GM06990 (cell line): ENCODE results near the gene TRIM68.

ENCODE experiments used
- DNase-seq: peaks from one replicate; pipeline ENCODE4 v3.0.0-alpha.2; 2011; ENCODE audit not compliant: insufficient read length; ENCODE audit errors: extremely low read depth
- H3K27me3 ChIP-seq: replicated peaks from 2 replicates; pipeline ENCODE4 v1.6.0; 2011; ENCODE audit warnings: low read length; ENCODE audit not compliant: control insufficient read depth, insufficient read depth
- H3K36me3 ChIP-seq: 2 replicates; pipeline ENCODE4 v1.5.1; 2011; ENCODE audit warnings: low read length; ENCODE audit not compliant: control insufficient read depth, insufficient read depth
- H3K4me3 ChIP-seq: replicated peaks from 2 replicates; pipeline ENCODE4 v1.5.1; 2011; ENCODE audit warnings: low read depth, mild to moderate bottlenecking, control low read depth, low read length
- TF ChIP-seq, protein P1 (sequence below): IDR thresholded peaks from 2 replicates; pipeline ENCODE4 v1.5.1; 2011; ENCODE audit warnings: low read length, control low read depth, mild to moderate bottlenecking, inconsistent platforms; ENCODE audit not compliant: insufficient read depth, poor library complexity, severe bottlenecking

TRIM68 gene

DNA sequence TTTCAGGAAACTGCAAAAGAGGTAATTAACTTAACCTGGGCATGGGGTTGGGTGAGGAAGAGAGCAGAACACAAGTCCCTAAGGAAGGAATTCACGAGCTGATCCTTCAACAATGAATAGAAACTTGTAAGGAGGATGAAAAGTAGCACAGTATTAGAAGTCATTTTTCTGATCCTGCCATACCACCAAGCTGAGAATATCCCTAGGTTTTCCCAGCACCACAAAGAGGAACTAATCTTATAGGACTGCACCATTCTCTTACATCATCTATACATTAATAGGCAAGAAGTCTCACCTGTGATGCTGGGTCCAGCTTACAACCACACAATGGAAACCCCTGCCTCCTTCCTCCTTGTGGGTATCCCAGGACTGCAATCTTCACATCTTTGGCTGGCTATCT, 14.3 kb downstream of the TRIM68 start, which contains the start of gene OR52I1:
TSS of gene OR52I1 (plus strand) at position 301 of the 400 bp plus-strand sequence. CDS start at position 301, 0 bp downstream.
- Histone ChIP-seq H3K4me3 (no peak within 1 kb of the TSS), H3K36me3 (peaks cover 2% of the 10 kb centered on the region; the same call in 1 of the 2 replicates), H3K27me3 (no peaks in the 10 kb centered on the region)
- TF ChIP-seq, protein P1, sequence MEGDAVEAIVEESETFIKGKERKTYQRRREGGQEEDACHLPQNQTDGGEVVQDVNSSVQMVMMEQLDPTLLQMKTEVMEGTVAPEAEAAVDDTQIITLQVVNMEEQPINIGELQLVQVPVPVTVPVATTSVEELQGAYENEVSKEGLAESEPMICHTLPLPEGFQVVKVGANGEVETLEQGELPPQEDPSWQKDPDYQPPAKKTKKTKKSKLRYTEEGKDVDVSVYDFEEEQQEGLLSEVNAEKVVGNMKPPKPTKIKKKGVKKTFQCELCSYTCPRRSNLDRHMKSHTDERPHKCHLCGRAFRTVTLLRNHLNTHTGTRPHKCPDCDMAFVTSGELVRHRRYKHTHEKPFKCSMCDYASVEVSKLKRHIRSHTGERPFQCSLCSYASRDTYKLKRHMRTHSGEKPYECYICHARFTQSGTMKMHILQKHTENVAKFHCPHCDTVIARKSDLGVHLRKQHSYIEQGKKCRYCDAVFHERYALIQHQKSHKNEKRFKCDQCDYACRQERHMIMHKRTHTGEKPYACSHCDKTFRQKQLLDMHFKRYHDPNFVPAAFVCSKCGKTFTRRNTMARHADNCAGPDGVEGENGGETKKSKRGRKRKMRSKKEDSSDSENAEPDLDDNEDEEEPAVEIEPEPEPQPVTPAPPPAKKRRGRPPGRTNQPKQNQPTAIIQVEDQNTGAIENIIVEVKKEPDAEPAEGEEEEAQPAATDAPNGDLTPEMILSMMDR: no peak
- DNase-seq: no peak

DNA sequence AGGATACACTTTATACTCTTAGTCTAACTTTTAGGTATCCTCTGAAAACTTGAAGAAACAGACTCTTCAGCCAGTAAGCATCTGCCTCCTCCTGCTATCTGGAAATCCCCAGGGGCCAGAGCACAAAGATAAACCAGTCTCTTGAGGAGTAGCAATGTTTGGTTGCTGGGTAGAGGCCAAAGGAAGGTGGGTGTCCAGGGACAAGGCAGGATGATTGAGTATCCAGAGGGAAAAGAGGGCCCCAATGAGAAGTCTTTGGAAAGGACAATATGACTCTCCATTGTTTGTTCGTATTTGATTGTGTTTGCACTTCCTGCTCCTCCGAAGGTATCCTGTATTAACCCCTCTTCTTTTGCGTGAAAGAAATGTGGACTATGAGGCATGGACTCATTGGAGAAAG, 19.0 kb downstream of the TRIM68 start:
- Histone ChIP-seq H3K36me3 (no peaks in the 10 kb centered on the region), H3K27me3 (no peaks in the 10 kb centered on the region), H3K4me3 (no peak overlapping the region)
- no peak for DNase-seq
- TF ChIP-seq, protein P1: no peak

DNA sequence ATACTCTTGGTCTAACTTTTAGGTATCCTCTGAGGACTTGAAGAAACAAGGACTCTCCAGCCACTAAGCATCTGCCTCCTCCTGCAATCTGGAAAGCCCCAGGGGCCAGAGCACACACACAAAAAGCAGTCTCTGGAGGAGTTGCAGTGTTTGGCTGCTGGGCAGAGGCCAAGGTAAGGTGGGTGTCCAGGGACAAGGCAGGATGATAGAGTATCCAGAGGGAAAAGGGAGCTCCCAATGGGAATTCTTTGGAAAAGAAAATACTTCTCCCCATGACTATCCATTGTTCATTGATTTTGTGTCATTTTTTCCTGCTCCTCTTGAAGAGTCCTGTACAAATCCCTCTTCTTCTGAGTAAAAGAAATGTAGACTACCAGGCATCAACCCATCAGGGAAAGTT, 26.6 kb downstream of the TRIM68 start, which contains the start of gene OR52I2:
TSS of gene OR52I2 (plus strand) at position 301 of the 400 bp plus-strand sequence.
- TF ChIP-seq, protein P1: no peak
- Histone ChIP-seq H3K4me3 (no peak within 1 kb of the TSS), H3K27me3 (no peaks in the 10 kb centered on the region; the same call in 1 of the 2 replicates), H3K36me3 (no peaks in the 10 kb centered on the region)
- DNase-seq: no peak

DNA sequence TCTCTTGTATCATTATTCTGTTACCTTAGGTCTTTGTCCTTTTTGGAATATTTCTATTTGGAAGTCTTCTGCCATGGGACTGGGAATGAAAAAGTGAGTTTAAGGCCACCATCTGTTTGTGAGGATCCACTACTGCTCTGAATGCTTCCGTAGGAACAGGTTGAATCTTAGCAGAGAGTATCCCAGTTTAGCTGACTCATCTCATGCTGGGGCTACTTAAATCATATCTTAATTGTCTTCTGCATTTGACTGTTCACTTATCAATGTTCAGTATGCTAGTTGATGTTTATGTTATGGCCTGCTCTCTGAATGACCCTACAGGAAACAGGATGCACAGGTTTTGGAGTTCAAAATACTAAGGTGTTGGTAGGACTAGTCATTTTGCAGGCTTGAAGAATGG, 27.9 kb downstream of the TRIM68 start:
- Histone ChIP-seq H3K36me3 (no peaks in the 10 kb centered on the region), H3K4me3 (no peak overlapping the region), H3K27me3 (no peaks in the 10 kb centered on the region; the same call in 1 of the 2 replicates)
- TF ChIP-seq, protein P1: no peak
- DNase-seq: no peak

DNA sequence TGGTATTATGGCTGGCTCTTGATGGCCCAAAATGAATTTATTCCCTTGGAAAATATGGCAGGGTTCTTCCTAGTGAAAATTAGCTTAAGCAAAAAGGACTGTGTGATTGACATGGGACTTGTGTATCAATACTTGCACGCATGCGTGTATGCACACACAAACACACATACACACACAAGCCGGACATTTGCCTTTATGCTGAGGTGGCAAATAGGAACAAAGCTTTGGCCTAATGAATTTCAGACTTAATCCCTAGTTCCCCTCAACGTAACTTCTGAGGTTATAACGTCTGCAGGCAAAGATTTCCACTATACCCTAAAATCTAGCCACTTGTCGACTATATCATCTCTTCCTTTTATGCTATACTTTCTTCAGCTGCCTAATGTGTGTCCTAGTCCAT, 29.4 kb downstream of the TRIM68 start:
- DNase-seq: no peak
- Histone ChIP-seq H3K27me3 (no peaks in the 10 kb centered on the region; the same call in 1 of the 2 replicates), H3K4me3 (no peak overlapping the region), H3K36me3 (no peaks in the 10 kb centered on the region)
- TF ChIP-seq, protein P1: no peak

DNA sequence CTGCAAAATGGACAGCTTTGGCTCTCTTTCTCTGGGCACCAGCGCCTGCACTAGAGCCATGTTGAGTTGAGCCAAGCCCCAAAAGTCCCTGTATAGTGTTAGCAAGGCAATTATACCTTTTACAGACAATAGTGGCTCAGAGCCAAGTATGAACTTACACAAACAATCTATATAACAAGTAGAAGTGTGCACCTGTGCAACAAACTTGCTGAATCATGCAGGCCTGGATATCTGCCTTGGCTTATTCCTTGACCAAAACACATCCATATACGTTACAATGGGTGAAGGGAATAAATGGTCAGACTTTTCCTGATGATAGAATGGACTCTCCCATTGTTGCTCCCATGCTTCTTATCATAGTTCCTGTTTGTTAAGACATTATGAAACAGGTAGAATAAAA, 30.3 kb downstream of the TRIM68 start:
- TF ChIP-seq, protein P1: no peak
- H3K36me3 ChIP-seq: no peaks in the 10 kb centered on the region
- DNase-seq: no peak

More for the DNA sequence above, 30.3 kb downstream of the TRIM68 start:
- no peaks in the 10 kb centered on the region; the same call in 1 of the 2 replicates for H3K27me3 ChIP-seq
- H3K4me3 ChIP-seq: no peak overlapping the region
